Left lung (tissue), 10 donors: ENCODE data around the gene TARBP1. TPM values are rescaled to one million over a fixed set of nuclear protein-coding genes. Genes with fewer than 3 reads are reported as not detected.

Experiments used
- ATAC-seq: fragments of 200-7000 bp; cut with Tn5 transposase; one replicate; pipeline ENCODE4 v1.9.1; 2020; ENCODE audit warnings: moderate library complexity
- DNase-seq, 4 donors: peaks; one replicate each; pipeline ENCODE4 v3.0.0-alpha.2; 2013 to 2020
- H3K27ac ChIP-seq, 2 donors: fragments of 200-600 bp; sonication (generic) in 1 of 2; one replicate each; pipeline versions ENCODE4 v1.5.0 to v1.8.0; 2020 to 2021
- H3K27me3 ChIP-seq, 2 donors: fragments of 200-600 bp; sonication (generic) in 1 of 2; one replicate each; pipeline versions ENCODE4 v1.5.0 to v1.8.0; 2020 to 2021
- H3K36me3 ChIP-seq, 2 donors: fragments of 200-600 bp; sonication (generic) in 1 of 2; one replicate each; pipeline versions ENCODE4 v1.5.0 to v1.8.0; 2020 to 2021
- H3K4me1 ChIP-seq, 2 donors: fragments of 200-600 bp; one replicate each; pipeline ENCODE4 v1.8.0; 2021
- H3K4me3 ChIP-seq, 2 donors: fragments of 200-600 bp; sonication (generic) in 1 of 2; one replicate each; pipeline versions ENCODE4 v1.5.0 to v1.8.0; 2020 to 2021; ENCODE audit warnings: mild to moderate bottlenecking in 1 of 2
- H3K9me3 ChIP-seq, 2 donors: fragments of 200-600 bp; sonication (generic) in 1 of 2; one replicate each; pipeline versions ENCODE4 v1.5.0 to v1.8.0; 2020 to 2021
- CTCF ChIP-seq, 2 donors: fragments of 200-600 bp; sonication (generic) in 1 of 2; IDR thresholded peaks; one replicate each; pipeline versions ENCODE4 v1.5.0 to v1.8.0; 2021; ENCODE audit warnings: antibody characterized with exemption in 2 of 2
- intact Hi-C, 2 donors: fragments of 100-400 bp; cut with DNase I; formaldehyde crosslinking; loops; one replicate each; pipeline versions ENCODE4 v1.11.2 to v1.14.2; 2022
- polyA plus RNA-seq, 6 donors: library from polyadenylated mRNA; unstranded; fragments of 120-200 nt; gene quantifications; one replicate each; pipeline ENCODE4 v1.2.1, GENCODE V29; 2013; ENCODE audit not compliant: insufficient read length in 6 of 6
- total RNA-seq, 2 donors: library from RNA; stranded (reverse); fragmentation: NEBNext Ultra II Directional; extraction: Animal tissue kit (Norgen Biotek cat#: 25700); gene quantifications; one replicate each; pipeline ENCODE4 v1.2.1, GENCODE V29; 2021
- donor health status: DM: no; HTN: yes; CAD: no.
- donor health status: DM: no; HTN: no; CAD: no.

The TARBP1 gene
- total and polyA plus RNA-seq, 8 donors: 20.9 to 113 (median 97.3) TPM

GRCh38 chr1:234469376-234469775, 9.6 kb downstream of the TARBP1 start:
- Histone ChIP-seq H3K9me3 (no peaks in the 10 kb centered on the region), H3K27ac (no peak overlapping the region), H3K4me1 (peaks cover 0 to 8% of the 10 kb centered on the region in 2 donors), H3K27me3 (no peaks in the 10 kb centered on the region), H3K36me3 (peaks cover 0 to 24% of the 10 kb centered on the region in 2 donors), H3K4me3 (no peak overlapping the region)
- no peak for ATAC-seq
- DNase-seq: no peak
- TF ChIP-seq CTCF (IDR thresholded peaks at IDR 0.05): no peak
- intact Hi-C loops: no loop called here

DNA sequence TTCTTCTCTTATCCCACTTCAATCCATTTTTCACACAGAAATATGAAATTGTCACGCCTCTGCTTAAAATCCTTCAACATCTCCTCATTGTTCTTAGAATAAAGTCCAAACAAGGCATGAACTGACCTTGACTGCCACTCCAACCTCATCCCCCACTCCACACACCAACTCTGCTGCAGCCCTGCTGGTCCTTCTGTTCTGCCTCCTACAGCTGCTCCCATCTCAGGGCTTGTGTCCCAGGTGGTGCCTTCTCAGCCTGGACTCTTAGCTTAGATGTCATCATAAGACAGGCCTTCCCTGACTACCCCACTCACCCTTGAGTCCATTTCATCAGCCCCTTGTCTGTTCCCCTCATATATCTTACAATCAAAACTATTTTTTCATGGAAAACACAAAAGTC, 10.4 kb downstream of the TARBP1 start:
- no peak for DNase-seq
- intact Hi-C loops: no loop called here
- Histone ChIP-seq H3K27ac (no peak overlapping the region), H3K9me3 (no peaks in the 10 kb centered on the region), H3K4me1 (peaks cover 0 to 8% of the 10 kb centered on the region in 2 donors), H3K27me3 (no peaks in the 10 kb centered on the region), H3K4me3 (no peak overlapping the region), H3K36me3 (peaks cover 0 to 25% of the 10 kb centered on the region in 2 donors)
- no peak for ATAC-seq
- TF ChIP-seq CTCF (IDR thresholded peaks at IDR 0.05): no peak

GRCh38 chr1:234467821-234468220, 11.2 kb downstream of the TARBP1 start:
- H3K4me1 ChIP-seq: peaks cover 0 to 2% of the 10 kb centered on the region in 2 donors
- intact Hi-C loops: no loop called here
- DNase-seq (no peak), ATAC-seq (no peak)
- H3K36me3 ChIP-seq: peaks cover 0 to 33% of the 10 kb centered on the region in 2 donors
- TF ChIP-seq CTCF (IDR thresholded peaks at IDR 0.05): no peak
- no peaks in the 10 kb centered on the region for H3K9me3 ChIP-seq
- no peak overlapping the region for H3K27ac ChIP-seq
- H3K4me3 ChIP-seq: no peak overlapping the region
- H3K27me3 ChIP-seq: no peaks in the 10 kb centered on the region

GRCh38 chr1:234466945-234467344, 12.0 kb downstream of the TARBP1 start:
- ATAC-seq: no peak
- H3K27ac ChIP-seq: no peak overlapping the region
- H3K27me3 ChIP-seq: no peaks in the 10 kb centered on the region
- intact Hi-C loops: no loop called here
- DNase-seq: no peak
- no peaks in the 10 kb centered on the region for H3K4me1 ChIP-seq
- no peaks in the 10 kb centered on the region for H3K9me3 ChIP-seq
- TF ChIP-seq CTCF (IDR thresholded peaks at IDR 0.05): no peak
- H3K36me3 ChIP-seq: peaks cover 0 to 34% of the 10 kb centered on the region in 2 donors
- no peak overlapping the region for H3K4me3 ChIP-seq

DNA sequence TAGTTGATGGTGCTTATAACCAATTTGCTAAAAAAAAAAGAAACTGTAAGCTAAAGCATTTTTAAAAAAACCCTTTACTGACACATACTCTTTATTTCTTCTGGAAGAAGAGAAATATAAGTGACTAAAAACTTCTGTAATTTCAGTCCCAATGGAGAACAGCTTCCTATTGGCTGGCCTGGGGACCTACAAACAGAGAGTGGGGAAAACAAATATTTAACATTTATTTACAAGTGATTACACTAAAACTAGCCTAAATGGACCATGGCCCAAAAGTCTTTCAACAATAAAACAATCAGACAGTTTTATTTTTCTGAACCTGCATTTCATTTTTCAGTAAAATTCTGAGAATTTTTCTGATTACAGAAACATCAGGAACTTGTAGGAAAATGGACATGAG, 15.2 kb downstream of the TARBP1 start:
- Histone ChIP-seq H3K9me3 (no peaks in the 10 kb centered on the region), H3K27me3 (no peaks in the 10 kb centered on the region), H3K27ac (no peak overlapping the region), H3K4me1 (no peaks in the 10 kb centered on the region), H3K4me3 (no peak overlapping the region), H3K36me3 (peaks cover 0 to 38% of the 10 kb centered on the region in 2 donors)
- ATAC-seq (no peak), DNase-seq (no peak)
- no peak for TF ChIP-seq CTCF (IDR thresholded peaks at IDR 0.05)
- intact Hi-C loops: no loop called here
